HG03025 (cell line): Measurements from ENCODE around the gene TMEM131L.
"Not testable (repeated sequence)": the region's sequence is repeated elsewhere in the genome, so short reads cannot be mapped to it uniquely, and the experiment has no call there.

Experiments
- ATAC-seq: cut with Tn5 transposase; IDR thresholded peaks from one replicate; pipeline ENCODE4 v1.9.1; 2021; ENCODE audit warnings: mild to moderate bottlenecking, moderate library complexity; ENCODE audit not compliant: unreplicated experiment, low FRiP score

Gene TMEM131L

GRCh38 chr4:153448003-153448731 lies 18.0 kb upstream of the TMEM131L start:
- ATAC-seq, result no peak

GRCh38 chr4:153449338-153449737 lies 16.8 kb upstream of the TMEM131L start:
- ATAC-seq, result no peak

- no peak for ATAC-seq
These were observed 15.6 kb upstream of the TMEM131L start for GRCh38 chr4:153450544-153450917.

GRCh38 chr4:153451145-153451544 lies 15.0 kb upstream of the TMEM131L start:
- not testable (repeated sequence) for ATAC-seq

- ATAC-seq, result no peak
These were observed 14.1 kb upstream of the TMEM131L start for GRCh38 chr4:153451911-153452657.

- ATAC-seq, result no peak
These were observed 13.3 kb upstream of the TMEM131L start for GRCh38 chr4:153452658-153453378.

- no peak for ATAC-seq
These were observed 12.8 kb upstream of the TMEM131L start for GRCh38 chr4:153453402-153453801.

GRCh38 chr4:153458969-153459368 lies 7.2 kb upstream of the TMEM131L start:
- no peak for ATAC-seq

DNA sequence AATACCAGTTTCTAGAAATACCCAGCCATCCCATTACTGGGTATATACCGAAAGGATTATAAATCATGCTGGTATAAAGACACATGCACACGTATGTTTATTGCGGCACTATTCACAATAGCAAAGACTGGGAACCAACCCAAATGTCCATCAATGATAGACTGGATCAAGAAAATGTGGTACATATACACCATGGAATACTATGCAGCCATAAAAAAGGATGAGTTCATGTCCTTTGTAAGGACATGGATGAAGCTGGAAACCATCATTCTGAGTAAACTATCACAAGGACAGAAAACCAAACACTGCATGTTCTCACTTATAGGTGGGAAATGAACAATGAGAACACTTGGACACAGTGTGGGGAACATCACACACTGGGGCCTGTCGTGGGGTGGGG lies 4.6 kb upstream of the TMEM131L start:
- ATAC-seq, result not testable (repeated sequence)

DNA sequence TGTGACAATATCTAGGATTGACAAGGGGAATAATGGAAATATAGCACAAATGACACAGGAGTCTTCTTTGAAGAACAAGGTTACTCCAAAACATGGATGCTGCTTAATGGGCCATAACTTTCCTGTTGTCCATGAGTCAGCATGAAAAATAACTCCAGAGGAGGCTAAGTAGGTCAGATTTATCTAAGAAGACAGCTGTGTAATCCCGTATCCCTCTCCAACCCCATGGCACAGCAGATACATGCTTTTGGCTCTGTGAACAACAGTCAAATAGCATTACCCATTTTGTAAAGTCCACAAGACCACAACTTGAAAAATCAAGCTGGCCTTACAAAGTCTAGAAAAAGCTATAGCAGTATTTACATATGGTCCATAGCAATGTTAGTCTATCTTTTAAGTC lies 2.1 kb upstream of the TMEM131L start:
- no peak for ATAC-seq

DNA sequence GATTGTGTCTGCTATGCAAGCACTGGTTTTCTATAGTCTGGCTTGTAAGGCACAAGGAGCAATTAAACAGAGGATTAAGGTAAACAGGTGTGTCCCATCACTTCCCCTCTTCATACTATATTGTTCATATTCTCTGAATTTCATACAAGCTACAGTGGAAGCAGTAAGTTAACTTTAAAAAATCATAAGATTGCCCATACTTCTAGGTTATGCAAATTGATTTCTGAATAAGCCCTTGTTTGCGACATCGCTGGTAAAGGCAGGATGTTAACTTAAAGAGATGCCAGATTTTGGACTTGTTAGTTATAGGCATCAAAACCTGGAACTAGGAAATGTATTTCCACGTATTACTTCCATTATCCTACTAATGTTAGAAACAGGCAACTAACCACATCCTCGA lies 1.0 kb upstream of the TMEM131L start:
- no peak for ATAC-seq

- ATAC-seq, result peak; percentile 9
These were observed 512 bp upstream of the TMEM131L start for GRCh38 chr4:153465615-153466080.

DNA sequence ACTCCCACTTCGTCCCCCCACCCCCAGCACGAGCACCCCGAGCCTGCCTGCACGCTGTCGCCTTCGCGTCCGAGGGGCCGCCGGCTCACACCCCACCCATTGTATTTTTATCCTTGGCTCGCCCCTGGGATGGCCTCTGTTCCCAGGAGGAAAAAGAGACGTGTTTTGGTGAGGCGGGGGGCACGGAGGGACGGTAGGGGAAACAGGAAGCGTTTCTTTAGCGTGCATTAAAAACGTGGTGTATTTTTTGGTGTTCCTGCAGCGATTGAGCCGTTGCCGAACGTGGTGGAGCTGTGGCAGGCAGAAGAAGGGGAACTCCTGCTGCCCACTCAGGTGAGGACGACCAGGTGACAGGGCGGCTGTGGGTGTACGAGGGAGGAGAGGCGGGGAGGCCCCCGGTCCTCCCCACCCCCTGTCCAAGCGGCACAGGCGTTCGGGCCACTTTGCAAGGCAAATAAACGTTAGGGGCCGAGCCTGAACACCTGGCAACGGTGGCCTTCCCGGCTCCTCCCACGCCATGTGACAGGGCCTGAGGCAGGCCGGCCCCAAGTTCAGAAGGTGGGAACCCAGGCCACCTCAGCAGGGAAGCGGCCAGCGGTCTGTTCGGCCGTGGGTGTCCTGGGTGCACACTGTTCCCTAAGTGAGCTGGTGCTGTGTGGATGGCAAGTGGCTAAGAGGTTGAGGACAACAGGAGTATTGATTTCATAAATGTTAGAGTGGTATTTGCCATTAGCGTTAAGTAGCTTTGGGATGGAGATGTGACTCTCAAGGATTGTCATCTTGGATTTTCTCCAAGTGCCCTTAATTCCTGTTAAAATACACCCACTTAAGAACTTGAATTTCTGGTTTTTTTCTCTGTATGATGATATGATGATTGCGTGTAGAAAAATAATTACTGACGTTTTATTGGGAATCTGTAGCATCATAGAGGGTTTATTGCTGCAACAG lies 1.1 kb downstream of the TMEM131L start:
- ATAC-seq, result peak; percentile 57

DNA sequence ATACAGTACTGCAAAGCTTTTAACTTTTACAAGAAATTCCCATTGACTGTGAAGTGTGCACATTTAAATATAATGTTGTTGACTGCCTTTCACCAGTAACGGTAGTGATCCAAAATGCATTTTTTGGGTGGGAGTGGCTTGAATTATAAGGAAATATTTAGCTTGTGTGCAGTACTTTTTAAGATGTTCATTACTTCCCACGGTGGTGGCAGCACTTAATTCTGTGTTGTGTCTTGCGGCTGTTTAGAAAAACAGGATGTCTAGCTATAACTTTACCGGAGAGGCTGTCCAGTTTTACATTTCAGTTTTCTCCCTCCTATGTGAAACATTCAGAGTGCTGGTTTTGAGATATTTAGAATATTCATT lies 1.7 kb downstream of the TMEM131L start:
- no peak for ATAC-seq

DNA sequence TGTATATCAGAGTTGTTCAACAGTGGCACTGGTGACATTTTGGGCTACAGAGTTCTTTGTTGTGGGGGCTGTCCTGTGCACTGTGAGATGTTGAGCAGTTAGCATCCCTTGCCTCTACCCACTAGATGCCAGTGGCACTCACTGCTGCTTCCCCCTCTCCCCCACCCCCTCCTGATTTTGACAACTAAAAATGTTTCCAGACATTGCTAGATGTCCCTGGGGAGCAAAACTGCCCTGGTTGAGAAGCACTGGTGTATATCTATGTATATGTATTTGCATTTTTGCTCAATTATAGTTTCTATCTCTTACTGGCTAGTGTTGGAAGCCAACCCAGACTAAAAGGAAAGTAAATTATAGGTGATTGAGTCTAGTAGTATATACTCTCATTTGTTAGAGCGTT lies 2.4 kb downstream of the TMEM131L start:
- no peak for ATAC-seq

DNA sequence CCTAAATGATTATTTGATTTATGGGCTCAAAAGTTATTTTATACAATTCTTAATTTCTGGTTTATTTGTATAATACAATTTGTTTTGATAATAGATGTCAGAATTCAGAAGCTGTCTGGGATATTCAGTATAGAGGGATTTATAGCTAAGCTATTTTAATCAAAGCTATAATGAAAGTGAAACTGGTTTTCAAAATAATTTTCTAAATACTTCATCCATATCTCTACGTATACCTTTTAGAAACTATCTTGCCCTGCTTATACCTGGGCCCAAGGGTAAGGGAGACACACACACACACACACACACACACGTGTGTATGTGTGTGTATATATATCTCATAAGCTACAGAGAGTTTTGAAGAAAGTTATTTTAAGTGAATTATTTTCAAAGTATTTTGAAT lies 2.9 kb downstream of the TMEM131L start:
- no peak for ATAC-seq

DNA sequence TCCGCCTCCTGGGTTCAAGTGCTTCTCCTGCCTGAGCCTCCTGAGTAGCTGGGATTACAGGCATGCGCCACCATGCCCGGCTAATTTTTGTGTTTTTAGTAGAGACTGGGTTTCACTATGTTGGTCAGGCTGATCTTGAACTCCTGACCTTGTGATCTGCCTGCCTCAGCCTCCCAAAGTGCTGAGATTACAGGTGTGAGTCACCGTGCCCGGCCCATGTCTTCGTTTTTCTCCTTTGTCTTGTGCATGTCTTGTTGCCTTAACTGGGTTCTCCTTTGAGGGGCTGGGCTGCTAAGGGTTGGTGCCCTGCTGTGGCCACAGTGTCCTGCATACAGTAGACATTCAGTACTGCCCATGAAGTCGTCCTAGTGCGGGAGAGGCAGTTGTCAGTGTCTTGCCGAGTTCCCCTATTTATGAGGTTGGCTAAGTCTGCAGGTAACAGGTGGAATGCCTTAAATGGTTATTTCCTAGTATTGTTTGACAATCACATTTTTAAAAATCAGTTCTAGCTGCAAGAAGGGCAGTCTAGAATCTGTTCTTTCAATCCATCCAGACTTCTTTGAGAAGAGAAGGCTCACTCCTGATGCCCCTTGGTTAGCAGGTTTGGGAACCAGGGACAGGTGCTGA lies 5.0 kb downstream of the TMEM131L start:
- not testable (repeated sequence) for ATAC-seq

- ATAC-seq, result no peak
These were observed 5.5 kb downstream of the TMEM131L start for GRCh38 chr4:153471698-153472093.

DNA sequence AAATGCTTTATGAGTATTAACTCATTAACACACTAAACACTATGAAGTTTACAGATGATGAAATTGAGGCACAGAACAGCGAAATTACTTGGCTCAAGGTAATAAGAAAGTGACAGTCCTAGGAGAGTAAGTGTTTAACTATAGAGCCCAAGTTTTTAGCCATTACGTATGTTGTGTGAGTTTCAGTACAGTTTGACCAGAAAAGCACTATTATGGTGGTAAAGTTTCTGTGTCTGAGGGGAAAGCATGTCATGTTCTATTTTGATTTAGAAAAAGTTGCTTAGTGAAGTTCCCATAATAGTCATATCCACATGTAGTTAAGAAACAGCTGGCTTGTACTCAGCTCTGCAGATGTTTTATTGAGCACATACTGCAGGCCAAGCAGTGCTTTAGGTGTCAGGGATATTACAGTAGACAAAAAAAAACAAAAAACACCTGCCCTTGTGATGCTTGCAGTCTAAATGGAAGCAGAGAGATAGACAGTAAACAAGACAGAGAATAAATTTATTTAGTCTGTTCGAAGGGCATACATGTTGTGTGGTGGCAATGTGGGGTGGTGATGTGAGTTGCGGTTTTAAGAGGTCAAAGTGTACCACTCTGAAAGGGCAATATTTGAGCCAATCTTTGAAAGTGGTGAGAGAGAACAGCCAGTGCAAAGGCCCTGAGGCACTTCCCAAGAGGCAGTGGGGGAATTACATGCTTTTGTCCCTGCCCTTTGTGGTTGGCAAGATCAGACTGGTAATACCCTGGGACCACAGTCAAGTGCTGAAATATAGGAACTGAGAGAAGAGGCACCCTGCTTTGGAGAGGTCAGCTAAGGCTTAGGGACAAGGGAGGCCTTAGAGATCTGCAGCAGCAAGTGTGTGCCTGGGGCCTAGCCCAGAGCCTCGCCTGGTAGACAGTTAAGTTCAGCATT lies 6.2 kb downstream of the TMEM131L start:
- peak; percentile 45 for ATAC-seq
